Embryonic facial prominence (tissue), 1 donor: ENCODE results near the gene LRRC34.

Experiments used
- DNase-seq: peaks from one replicate; pipeline ENCODE4 v3.0.0-alpha.2; 2016; ENCODE audit errors: extremely low spot score

The LRRC34 gene

GRCh38 chr3:169813757-169814517 is 1.2 kb upstream of the LRRC34 start:
- DNase-seq = no peak

- DNase-seq = no peak
These were observed 574 bp upstream of the LRRC34 start for GRCh38 chr3:169813278-169813677.

- peak; percentile 8 for DNase-seq
These were observed 923 bp downstream of the LRRC34 start for GRCh38 chr3:169811631-169812331.

- DNase-seq = no peak
These were observed 3.4 kb downstream of the LRRC34 start for GRCh38 chr3:169809230-169809795.

GRCh38 chr3:169804681-169805080 is 8.0 kb downstream of the LRRC34 start:
- DNase-seq = no peak

- DNase-seq = no peak
These were observed 20.3 kb downstream of the LRRC34 start for GRCh38 chr3:169792359-169792758.

GRCh38 chr3:169790687-169791429 is 21.8 kb downstream of the LRRC34 start:
- DNase-seq = no peak

GRCh38 chr3:169790219-169790618 is 22.5 kb downstream of the LRRC34 start:
- DNase-seq = no peak

- DNase-seq = no peak
These were observed 24.9 kb downstream of the LRRC34 start for GRCh38 chr3:169787791-169788190.

GRCh38 chr3:169787120-169787519 is 25.6 kb downstream of the LRRC34 start:
- no peak for DNase-seq

- no peak for DNase-seq
These were observed 31.4 kb downstream of the LRRC34 start for GRCh38 chr3:169781209-169781855.

GRCh38 chr3:169780742-169781141 is 32.0 kb downstream of the LRRC34 start:
- no peak for DNase-seq

- DNase-seq = no peak
These were observed 34.9 kb downstream of the LRRC34 start for GRCh38 chr3:169777822-169778221.

- DNase-seq = no peak
These were observed 38.5 kb downstream of the LRRC34 start for GRCh38 chr3:169774186-169774585.

- DNase-seq = peak; percentile 89
These were observed 39.5 kb downstream of the LRRC34 start, which contains the start of gene MYNN for GRCh38 chr3:169772897-169773816. TSS of gene MYNN (plus strand) at chr3:169773396. CDS start at chr3:169774296, 900 bp downstream.

- DNase-seq = peak; percentile 81
These were observed 40.3 kb downstream of the LRRC34 start for GRCh38 chr3:169772305-169772896.

GRCh38 chr3:169771497-169772304 is 41.0 kb downstream of the LRRC34 start:
- DNase-seq = peak; percentile 71

- DNase-seq = peak; percentile 31
These were observed 43.2 kb downstream of the LRRC34 start, which contains the start of gene ACTRT3 for GRCh38 chr3:169769287-169770181. TSS of gene ACTRT3 (minus strand) at chr3:169769561. CDS start at chr3:169769520, 41 bp downstream.
